GM21619 (cell line): ENCODE data around the gene ZNF423.

Experiments
- ATAC-seq: cut with Tn5 transposase; IDR thresholded peaks from one replicate; pipeline ENCODE4 v1.9.1; 2021; ENCODE audit not compliant: unreplicated experiment

ZNF423 gene

GRCh38 chr16:49671333-49671732, 184.6 kb downstream of the ZNF423 start:
- no peak for ATAC-seq

GRCh38 chr16:49670627-49671026, 185.3 kb downstream of the ZNF423 start:
- no peak for ATAC-seq

GRCh38 chr16:49665482-49666230, 190.3 kb downstream of the ZNF423 start:
- ATAC-seq, result no peak

DNA sequence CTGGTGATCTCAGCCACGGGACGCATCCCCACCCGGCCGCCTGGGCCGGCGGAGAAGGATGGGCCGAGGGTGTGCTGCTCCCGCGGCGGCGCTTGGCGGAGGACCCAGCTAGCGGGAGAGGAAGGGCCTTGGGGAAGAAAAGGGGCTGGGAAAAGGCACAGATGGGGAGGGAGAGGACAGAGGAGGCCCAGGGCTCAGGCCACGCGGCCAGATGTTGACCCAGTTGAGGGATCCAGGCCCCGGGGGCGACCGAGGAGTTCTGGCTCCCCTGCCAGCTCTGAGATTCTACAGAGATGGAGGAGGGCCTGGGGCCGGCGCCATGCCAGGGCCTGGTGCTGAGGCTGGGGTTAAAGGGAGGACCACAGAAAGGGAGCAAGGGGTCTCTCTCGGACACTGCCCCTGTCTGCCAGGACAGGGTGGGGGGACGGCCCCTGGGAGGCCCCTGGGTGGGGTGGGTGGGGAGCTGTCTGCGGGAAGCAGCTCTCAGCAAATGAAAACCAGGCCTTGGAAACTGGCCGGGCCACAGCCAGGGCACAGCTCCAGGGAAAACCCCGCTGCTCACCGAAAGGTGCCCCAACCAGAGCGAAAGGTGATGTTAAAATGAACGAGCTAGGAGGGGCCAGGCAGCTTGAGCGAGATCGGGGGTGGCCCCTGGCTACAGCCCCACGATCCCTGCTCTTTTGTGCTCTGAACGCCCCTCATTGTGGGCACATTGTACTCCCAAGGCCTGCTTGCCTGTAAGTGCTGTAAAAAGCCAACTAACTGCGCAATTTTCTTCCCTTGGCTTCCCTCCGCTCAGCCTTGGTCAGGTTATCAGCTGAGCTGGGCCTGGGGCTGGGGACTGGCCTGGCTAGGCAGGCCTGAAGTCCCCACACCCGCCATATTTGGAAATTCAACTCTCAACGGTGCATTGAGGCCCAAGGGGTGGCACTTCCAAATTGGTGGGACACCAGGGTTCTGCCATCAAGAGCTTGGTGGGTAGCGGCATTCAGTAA, 191.4 kb downstream of the ZNF423 start:
- ATAC-seq, result no peak

- no peak for ATAC-seq
Observed at GRCh38 chr16:49663081-49664065, 192.5 kb downstream of the ZNF423 start.

- no peak for ATAC-seq
Observed at GRCh38 chr16:49662569-49662968, 193.3 kb downstream of the ZNF423 start.

- ATAC-seq, result no peak
Observed at GRCh38 chr16:49661465-49662187, 194.3 kb downstream of the ZNF423 start.

DNA sequence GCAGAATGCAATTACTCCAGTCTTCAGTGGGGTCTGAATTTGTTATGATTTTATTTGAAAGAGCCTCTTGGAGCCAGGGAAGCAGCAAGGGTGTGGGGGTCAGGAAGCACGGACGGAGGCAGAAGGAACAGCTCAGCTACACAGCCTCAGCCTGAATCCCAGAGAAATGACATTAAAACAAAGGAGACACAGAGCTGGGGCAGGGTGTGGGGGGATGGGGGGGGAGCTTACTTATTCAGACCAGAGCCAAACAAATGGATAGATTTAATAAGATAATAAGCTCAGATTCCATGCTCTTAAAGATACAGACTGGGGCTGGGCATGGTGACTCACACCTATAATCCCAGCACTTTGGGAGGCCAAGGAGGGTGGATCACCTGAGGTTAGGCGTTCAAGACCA, 195.3 kb downstream of the ZNF423 start:
- ATAC-seq, result no peak

DNA sequence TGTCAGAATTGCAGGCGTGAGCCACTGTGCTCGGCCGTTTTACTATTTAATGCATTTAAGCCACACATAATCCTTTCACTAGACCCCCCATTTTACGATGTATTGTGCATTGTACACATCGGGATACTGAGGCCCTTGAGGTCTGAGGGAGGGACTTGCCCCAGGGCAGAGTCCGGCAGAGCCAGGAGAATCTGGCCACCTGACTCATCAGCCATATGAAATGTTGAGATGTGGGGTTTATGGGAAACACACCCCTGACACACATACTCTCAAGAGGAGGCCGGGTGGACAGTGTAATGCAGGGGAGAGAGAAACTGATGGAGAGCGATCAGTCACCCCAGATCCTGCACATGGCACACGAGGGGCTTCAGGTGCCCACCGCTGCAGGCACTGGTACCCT, 196.6 kb downstream of the ZNF423 start:
- no peak for ATAC-seq

- ATAC-seq, result no peak
Observed at GRCh38 chr16:49658531-49658930, 197.4 kb downstream of the ZNF423 start.

DNA sequence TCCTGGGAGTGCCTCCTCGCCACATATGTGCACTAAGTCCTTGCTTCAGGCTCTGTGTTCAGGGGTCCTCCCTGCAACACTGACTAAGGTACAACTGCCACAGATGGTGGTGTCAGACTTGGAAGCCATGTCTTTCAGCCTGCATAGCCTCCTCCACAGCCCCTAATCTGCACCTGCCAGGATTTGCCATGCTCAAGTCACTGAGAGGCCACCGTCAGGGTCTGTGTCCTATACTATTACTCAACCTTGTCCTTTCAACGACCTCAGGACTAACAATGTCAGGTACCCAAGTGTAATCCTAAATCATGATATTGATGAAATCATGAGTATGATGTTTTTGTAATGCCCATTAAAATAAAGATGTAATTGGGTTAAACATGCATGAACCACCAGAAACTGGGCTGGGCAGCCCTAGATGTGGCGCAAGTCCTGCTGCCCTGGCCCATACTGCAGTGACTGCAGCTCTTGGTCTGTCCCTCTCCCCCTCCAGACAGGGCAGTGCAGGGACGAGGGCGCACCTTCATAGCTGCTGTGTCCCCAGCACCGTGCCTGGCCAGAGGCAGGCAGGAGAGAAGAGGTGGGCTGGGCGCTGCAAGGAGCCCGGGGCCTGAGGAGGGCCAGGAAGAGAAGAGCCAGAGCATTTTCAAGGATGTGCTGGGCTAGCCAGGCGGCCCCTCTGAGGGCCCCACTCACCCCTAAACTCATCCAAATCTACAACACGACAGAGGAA, 198.0 kb downstream of the ZNF423 start:
- no peak for ATAC-seq

DNA sequence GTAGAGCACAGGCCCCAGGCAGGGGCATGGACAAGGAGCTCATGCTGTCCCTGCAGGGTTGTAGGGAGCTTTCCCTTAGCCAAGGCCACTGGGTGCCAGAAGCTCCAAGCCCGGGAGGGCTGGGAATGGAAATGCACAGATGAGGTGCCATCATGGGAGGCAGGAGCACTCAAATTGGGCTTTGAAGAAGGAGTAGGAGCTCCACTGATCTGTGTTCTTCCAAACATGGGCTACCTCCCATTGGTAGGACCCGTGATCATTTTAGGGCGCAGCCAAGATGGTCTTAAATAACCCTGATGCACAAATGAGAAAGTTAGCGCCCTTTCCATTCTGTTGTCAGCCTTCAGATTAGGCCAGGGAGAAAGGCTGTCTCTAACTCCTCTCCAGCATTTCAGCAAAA, 201.5 kb downstream of the ZNF423 start:
- no peak for ATAC-seq

GRCh38 chr16:49653577-49653976, 202.3 kb downstream of the ZNF423 start:
- ATAC-seq, result no peak

DNA sequence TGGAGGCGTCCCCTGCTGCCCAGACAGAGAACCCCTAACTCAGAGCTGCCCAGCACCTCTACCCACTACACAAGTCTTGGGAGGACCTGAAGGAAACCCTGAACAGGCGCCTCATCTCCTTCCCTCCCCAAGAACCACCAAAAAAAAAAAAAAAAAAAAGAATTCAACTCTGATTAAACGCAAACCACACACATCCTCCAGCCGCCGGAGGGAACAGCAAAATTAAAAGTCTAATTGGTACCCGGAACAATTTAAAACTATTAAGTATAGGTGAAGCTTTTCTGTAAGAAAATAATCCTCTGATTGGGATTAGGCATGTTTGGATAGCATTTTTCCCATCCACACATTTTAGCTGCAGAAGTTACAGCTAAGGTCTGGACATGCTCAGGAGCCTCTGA, 202.7 kb downstream of the ZNF423 start:
- ATAC-seq, result no peak

- ATAC-seq, result no peak
Observed at GRCh38 chr16:49652456-49653172, 203.3 kb downstream of the ZNF423 start.

DNA sequence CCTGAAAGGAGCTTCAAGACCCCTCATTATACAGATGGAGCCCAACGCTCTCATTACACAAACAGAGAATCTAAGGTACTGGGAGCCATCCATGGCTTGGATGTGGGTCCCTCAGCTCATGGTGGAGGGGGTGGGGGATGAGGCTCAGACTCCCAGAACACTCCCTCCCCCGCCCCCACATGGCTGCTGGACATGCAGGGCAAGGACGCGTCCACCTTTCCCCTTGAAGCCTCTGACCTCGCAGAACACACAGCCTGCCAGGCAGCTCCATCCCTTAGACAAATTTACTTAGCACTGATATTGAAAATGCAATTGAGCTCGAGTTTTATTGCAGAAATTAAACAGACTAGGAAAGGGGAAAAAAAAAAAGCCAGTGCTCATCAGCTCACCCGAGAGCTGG, 203.9 kb downstream of the ZNF423 start:
- ATAC-seq, result no peak

GRCh38 chr16:49651226-49651625, 204.7 kb downstream of the ZNF423 start:
- no peak for ATAC-seq

GRCh38 chr16:49650603-49651002, 205.3 kb downstream of the ZNF423 start:
- ATAC-seq, result no peak
